Progenitor cell of endocrine pancreas (in vitro differentiated cells): Measurements from ENCODE around the gene RPRD1B. TPM values are rescaled to one million over a fixed set of nuclear protein-coding genes. Genes with fewer than 3 reads are reported as not detected.

Source experiments
- DNase-seq: peaks from one replicate; pipeline ENCODE4 v3.0.0; 2021; ENCODE audit warnings: low spot score; ENCODE audit not compliant: unreplicated experiment
- H3K27ac Mint-ChIP-seq: 2 replicates; pipeline ENCODE4 v1.8.0; 2021; ENCODE audit warnings: mild to moderate bottlenecking, moderate library complexity, mixed read lengths
- H3K27me3 Mint-ChIP-seq: 2 replicates; pipeline ENCODE4 v1.8.0; 2021; ENCODE audit warnings: mixed read lengths
- H3K36me3 Mint-ChIP-seq: 2 replicates; pipeline ENCODE4 v1.8.0; 2022; ENCODE audit warnings: mixed read lengths; ENCODE audit not compliant: insufficient read depth
- H3K4me1 Mint-ChIP-seq: 2 replicates; pipeline ENCODE4 v1.8.0; 2021; ENCODE audit warnings: low read depth, mixed read lengths
- H3K4me3 Mint-ChIP-seq: 2 replicates; pipeline ENCODE4 v1.8.0; 2021; ENCODE audit warnings: low read depth, mild to moderate bottlenecking, moderate library complexity, mixed read lengths
- H3K9me3 Mint-ChIP-seq: 2 replicates; pipeline ENCODE4 v1.8.0; 2021; ENCODE audit warnings: low read depth, mixed read lengths
- CTCF ChIP-seq: fragments of 200-600 bp; sonication (generic); IDR thresholded peaks from one replicate; pipeline ENCODE4 v1.5.0; 2021; ENCODE audit warnings: antibody characterized with exemption, mild to moderate bottlenecking; ENCODE audit not compliant: unreplicated experiment
- total RNA-seq: library from RNA; stranded (reverse); gene quantifications from 2 replicates; pipeline ENCODE4 v1.2.1, GENCODE V29; 2021

Gene RPRD1B
- total RNA-seq, 1 donor from 2014 or later = 31.7 TPM

DNA sequence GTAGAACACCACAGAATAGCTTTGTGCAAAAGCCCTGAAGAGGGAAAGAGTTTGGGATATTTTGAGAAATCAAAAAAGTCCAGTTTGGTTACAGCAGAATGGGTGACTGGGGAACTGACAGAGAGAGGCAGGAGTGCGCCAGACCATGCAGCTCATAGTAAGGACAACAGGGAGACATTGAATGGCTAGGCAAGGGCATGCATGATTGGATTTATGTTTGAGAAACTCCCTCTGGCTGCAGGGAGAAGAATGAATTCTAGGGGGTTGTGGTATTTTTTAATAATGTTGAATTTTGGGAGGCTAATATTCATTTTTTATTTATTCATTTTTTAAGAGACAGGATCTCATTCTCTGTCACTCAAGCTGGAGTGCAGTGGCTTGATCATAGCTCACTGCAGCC lies 81.7 kb downstream of the RPRD1B start:
- H3K4me3 Mint-ChIP-seq = no peak overlapping the region
- no peaks in the 10 kb centered on the region for H3K4me1 Mint-ChIP-seq
- H3K27me3 Mint-ChIP-seq = no peaks in the 10 kb centered on the region
- no peak overlapping the region for H3K27ac Mint-ChIP-seq
- no peaks in the 10 kb centered on the region for H3K9me3 Mint-ChIP-seq
- no peak for TF ChIP-seq CTCF
- no peaks in the 10 kb centered on the region for H3K36me3 Mint-ChIP-seq
- DNase-seq = no peak

DNA sequence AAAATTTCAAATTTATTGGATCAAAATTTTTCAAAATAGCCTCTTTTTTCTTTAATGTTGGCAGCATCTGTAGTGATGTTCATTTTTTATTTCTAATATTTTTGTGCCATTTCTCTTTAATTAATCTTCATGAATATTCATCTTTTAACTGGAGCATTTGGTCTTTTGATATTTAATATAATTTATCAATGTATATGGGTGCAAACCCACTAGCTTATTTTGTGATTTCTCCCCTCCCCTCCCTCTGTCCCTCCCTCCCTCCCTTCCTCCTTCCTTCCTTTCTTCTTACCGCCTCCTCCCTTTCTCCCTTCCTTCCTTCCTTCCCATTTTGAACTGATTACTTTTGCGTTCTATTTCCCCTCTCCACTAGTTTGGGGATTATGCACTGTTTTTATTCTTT lies 82.3 kb downstream of the RPRD1B start:
- no peaks in the 10 kb centered on the region for H3K36me3 Mint-ChIP-seq
- no peak overlapping the region for H3K4me3 Mint-ChIP-seq
- H3K27ac Mint-ChIP-seq = no peak overlapping the region
- DNase-seq = no peak
- no peaks in the 10 kb centered on the region for H3K4me1 Mint-ChIP-seq
- H3K9me3 Mint-ChIP-seq = no peaks in the 10 kb centered on the region
- H3K27me3 Mint-ChIP-seq = no peaks in the 10 kb centered on the region
- TF ChIP-seq CTCF = no peak

GRCh38 chr20:38116409-38117165 lies 83.0 kb downstream of the RPRD1B start:
- DNase-seq = no peak
- no peaks in the 10 kb centered on the region for H3K36me3 Mint-ChIP-seq
- TF ChIP-seq CTCF = no peak
- no peak overlapping the region for H3K27ac Mint-ChIP-seq
- no peak overlapping the region for H3K4me3 Mint-ChIP-seq
- no peaks in the 10 kb centered on the region for H3K9me3 Mint-ChIP-seq
- H3K4me1 Mint-ChIP-seq = no peaks in the 10 kb centered on the region
- H3K27me3 Mint-ChIP-seq = no peaks in the 10 kb centered on the region

- no peaks in the 10 kb centered on the region for H3K9me3 Mint-ChIP-seq
- TF ChIP-seq CTCF = no peak
- no peak overlapping the region for H3K27ac Mint-ChIP-seq
- H3K36me3 Mint-ChIP-seq = no peaks in the 10 kb centered on the region
- no peak overlapping the region for H3K4me3 Mint-ChIP-seq
- no peaks in the 10 kb centered on the region for H3K4me1 Mint-ChIP-seq
- H3K27me3 Mint-ChIP-seq = no peaks in the 10 kb centered on the region
- no peak for DNase-seq
These were observed 83.7 kb downstream of the RPRD1B start for GRCh38 chr20:38117205-38117604.

DNA sequence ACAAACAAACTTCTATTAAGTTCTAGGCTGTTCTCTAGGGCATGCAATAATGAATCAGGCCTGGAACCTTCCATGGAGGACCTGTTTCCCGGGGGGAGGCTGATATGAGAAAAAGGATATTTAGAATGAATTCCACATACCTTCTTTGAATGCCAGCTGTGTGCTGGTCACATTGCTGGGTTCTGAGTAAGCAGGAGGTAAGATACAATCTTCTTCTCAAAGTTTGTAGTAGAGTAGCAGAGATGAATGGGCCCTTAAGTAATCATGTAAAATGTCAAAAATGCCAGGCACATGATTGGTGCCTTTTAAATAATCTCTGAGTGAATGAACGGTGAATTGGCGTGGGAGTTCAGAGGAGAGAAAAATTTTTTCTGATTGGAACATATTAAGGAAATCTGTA lies 84.1 kb downstream of the RPRD1B start:
- H3K27ac Mint-ChIP-seq = no peak overlapping the region
- no peak for DNase-seq
- no peak for TF ChIP-seq CTCF
- H3K27me3 Mint-ChIP-seq = no peaks in the 10 kb centered on the region
- peaks cover 1% of the 10 kb centered on the region for H3K4me1 Mint-ChIP-seq
- no peak overlapping the region for H3K4me3 Mint-ChIP-seq
- H3K9me3 Mint-ChIP-seq = no peaks in the 10 kb centered on the region
- H3K36me3 Mint-ChIP-seq = no peaks in the 10 kb centered on the region
